GM12878 (cell line): ENCODE results near the gene HOMER2. TPM values are rescaled to one million over a fixed set of nuclear protein-coding genes. Genes with fewer than 3 reads are reported as not detected.
A peak's percentile ranks its signal among the peaks of the same experiment; 100 is the strongest.

Experiments
- ASH2L ChIP-seq: fragments of 300-600, 200-600 bp; sonication (generic); IDR thresholded peaks from 2 replicates; pipeline ENCODE4 v1.6.1; 2017; ENCODE audit warnings: low read depth, mild to moderate bottlenecking, borderline replicate concordance
- BCL11A ChIP-seq: IDR thresholded peaks from 2 replicates; pipeline ENCODE4 v1.6.1; 2011; ENCODE audit warnings: low read depth, low read length
- BCL3 ChIP-seq: IDR thresholded peaks from 2 replicates; pipeline ENCODE4 v1.6.1; 2011; ENCODE audit warnings: borderline replicate concordance, low read depth, mild to moderate bottlenecking, moderate library complexity, low read length; ENCODE audit not compliant: insufficient read depth, poor library complexity, severe bottlenecking
- BHLHE40 ChIP-seq, 2 experiments: fragments of 450-650 bp in 1 of 2; IDR thresholded peaks; 2 replicates each; pipeline ENCODE4 v1.6.1; 2011 to 2017; ENCODE audit warnings: low read depth in 2 of 2, borderline replicate concordance in 1 of 2, improper control_type of control experiment in 1 of 2, low read length in 1 of 2, mild to moderate bottlenecking in 1 of 2
- BMI1 ChIP-seq: fragments of 450-650 bp; IDR thresholded peaks from 2 replicates; pipeline ENCODE4 v1.6.1; 2016; ENCODE audit warnings: mild to moderate bottlenecking, moderate library complexity, borderline replicate concordance
- MXI1 ChIP-seq: fragments of 150-350 bp; IDR thresholded peaks from 2 replicates; pipeline ENCODE4 v1.6.1; 2011; ENCODE audit warnings: low read depth, mild to moderate bottlenecking, inconsistent platforms, low read length, improper control_type of control experiment
- NFIC ChIP-seq: IDR thresholded peaks from 2 replicates; pipeline ENCODE4 v1.6.1; 2012; ENCODE audit warnings: low read depth, mild to moderate bottlenecking, inconsistent platforms, low read length, moderate library complexity
- NFYB ChIP-seq: IDR thresholded peaks from 2 replicates; pipeline ENCODE4 v1.6.1; 2011; ENCODE audit warnings: low read depth, mild to moderate bottlenecking, low read length, improper control_type of control experiment, moderate library complexity; ENCODE audit not compliant: insufficient read depth
- NR2F1 ChIP-seq: fragments of 450-650 bp; conservative IDR thresholded peaks from 2 replicates; pipeline ENCODE4 v1.6.1; 2017; ENCODE audit warnings: mild to moderate bottlenecking
- RBBP5 ChIP-seq: fragments of 200-600 bp; sonication (generic); conservative IDR thresholded peaks from 2 replicates; pipeline ENCODE4 v1.6.1; 2016
- SMAD1 ChIP-seq: fragments of 450-650 bp; IDR thresholded peaks from 2 replicates; pipeline ENCODE4 v1.6.1; 2018; ENCODE audit warnings: mild to moderate bottlenecking, low read depth; ENCODE audit not compliant: partially characterized antibody
- SREBF1 ChIP-seq: IDR thresholded peaks from 2 replicates; pipeline ENCODE4 v1.6.1; 2012; ENCODE audit warnings: mild to moderate bottlenecking, low read length
- TARDBP ChIP-seq: IDR thresholded peaks from 2 replicates; pipeline ENCODE4 v1.6.1; 2016; ENCODE audit warnings: borderline replicate concordance
- TBL1XR1 ChIP-seq: IDR thresholded peaks from 2 replicates; pipeline ENCODE4 v1.6.1; 2012; ENCODE audit warnings: low read depth, low read length, improper control_type of control experiment
- USF1 ChIP-seq: IDR thresholded peaks from 2 replicates; pipeline ENCODE4 v1.6.1; 2011; ENCODE audit warnings: borderline replicate concordance, low read depth, mild to moderate bottlenecking, moderate library complexity, mixed read lengths, low read length; ENCODE audit not compliant: insufficient read depth; ENCODE audit errors: extremely low read length
- YBX1 ChIP-seq: fragments of 450-650 bp; IDR thresholded peaks from 2 replicates; pipeline ENCODE4 v1.6.1; 2016; ENCODE audit warnings: antibody characterized with exemption
- ZBED1 ChIP-seq: IDR thresholded peaks from 2 replicates; pipeline ENCODE4 v1.6.1; 2016; ENCODE audit warnings: borderline replicate concordance
- ZNF592 ChIP-seq: fragments of 450-650 bp; IDR thresholded peaks from 2 replicates; pipeline ENCODE4 v1.6.1; 2017; ENCODE audit warnings: mild to moderate bottlenecking, moderate library complexity
- ZZZ3 ChIP-seq: IDR thresholded peaks from 2 replicates; pipeline ENCODE4 v1.6.1; 2011; ENCODE audit warnings: low read depth; ENCODE audit not compliant: control insufficient read depth, insufficient read length
- polyA plus RNA-seq, 11 experiments: library from polyadenylated mRNA; depleted of rRNA in 4 of 11; unstranded in 6 of 11; stranded (reverse) in 5 of 11; fragments of >200 nt; fragmentation: Nextera tagmentation in 4 of 11; fragmentation: Illumina TruSeq in 1 of 11; extraction: Ambion mirVana in 4 of 11; extraction: Trizol in 1 of 11; gene quantifications; 1 replicate in 1 of 11; 2 replicates in 10 of 11; pipeline versions ENCODE4 v1.2.1 to v1.2.3, GENCODE V29; 2011 to 2016; ENCODE audit warnings: inconsistent platforms in 2 of 11, missing spikeins in 2 of 11, low read depth in 1 of 11
- total RNA-seq, 4 experiments: library from RNA; depleted of rRNA in 3 of 4; stranded (reverse); fragments of >200 nt in 3 of 4; fragmentation: Illumina TruSeq in 1 of 4; extraction: Trizol in 1 of 4; gene quantifications; 2 replicates each; pipeline versions ENCODE4 v1.2.1 to v1.2.3, GENCODE V29; 2013 to 2021
- TF ChIP-seq, protein P1 (sequence below): fragments of 450-650 bp; IDR thresholded peaks from 2 replicates; pipeline ENCODE4 v1.6.1; 2016; ENCODE audit warnings: mild to moderate bottlenecking

HOMER2 gene
- total and polyA plus RNA-seq, 10 of the 15 experiments (the other 5 are each of a cell fraction or from before 2014, with no cell fraction given), result 0.60 to 5.0 (median 1.8) TPM

DNA sequence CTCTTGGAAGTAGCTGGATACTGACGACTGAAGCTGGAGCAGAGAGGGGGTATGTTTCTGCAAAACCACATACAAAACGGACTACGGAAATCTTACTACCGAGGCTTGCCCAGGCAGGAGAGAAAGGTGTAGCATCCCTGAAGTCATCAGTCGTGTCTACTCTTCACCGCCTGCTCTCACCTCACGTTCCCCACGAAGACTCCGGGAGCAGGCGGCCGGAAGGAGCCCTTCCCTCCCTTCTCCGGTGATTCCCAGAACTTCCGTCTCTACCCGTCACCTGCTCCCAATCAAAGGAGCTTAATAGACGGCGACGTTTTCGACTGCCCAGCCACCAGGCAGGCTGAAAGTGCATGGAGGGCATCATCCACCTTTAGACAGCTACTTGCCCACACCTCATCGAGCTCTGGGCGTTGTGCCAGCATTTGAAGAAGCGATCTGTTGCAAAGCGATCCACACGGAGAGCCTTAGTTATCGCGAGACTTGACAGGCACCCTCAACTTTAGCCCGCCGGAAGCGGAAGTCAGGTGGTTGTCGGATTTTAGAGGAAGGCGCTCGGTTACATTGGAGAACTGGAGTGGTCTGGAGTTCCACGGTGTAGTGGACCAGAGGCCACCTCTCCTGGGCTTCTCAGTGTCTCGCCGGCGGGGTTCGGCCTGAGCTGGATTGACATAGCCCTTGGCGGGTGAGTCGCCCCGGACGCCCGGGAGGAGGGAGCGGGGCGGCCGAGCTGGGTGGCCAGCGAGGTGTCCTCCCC, 33.3 kb upstream of the HOMER2 start, which contains the start of gene RAMAC (continued):
- no peak for TF ChIP-seq TARDBP
- no peak for TF ChIP-seq YBX1
- TF ChIP-seq ZBED1, result 0 out of 2 replicates have a peak, but pooled peaks have one; percentile 30
- peak; percentile 74; the same call in 1 of the 2 replicates for TF ChIP-seq MXI1
- TF ChIP-seq ZNF592, result no peak
- no peak for TF ChIP-seq RBBP5
- no peak for TF ChIP-seq TBL1XR1
- no peak for TF ChIP-seq BCL11A
- no peak for TF ChIP-seq BCL3
- no peak for TF ChIP-seq ZZZ3
- no peak for TF ChIP-seq ASH2L
- TF ChIP-seq NFIC, result no peak
- TF ChIP-seq, protein P1, sequence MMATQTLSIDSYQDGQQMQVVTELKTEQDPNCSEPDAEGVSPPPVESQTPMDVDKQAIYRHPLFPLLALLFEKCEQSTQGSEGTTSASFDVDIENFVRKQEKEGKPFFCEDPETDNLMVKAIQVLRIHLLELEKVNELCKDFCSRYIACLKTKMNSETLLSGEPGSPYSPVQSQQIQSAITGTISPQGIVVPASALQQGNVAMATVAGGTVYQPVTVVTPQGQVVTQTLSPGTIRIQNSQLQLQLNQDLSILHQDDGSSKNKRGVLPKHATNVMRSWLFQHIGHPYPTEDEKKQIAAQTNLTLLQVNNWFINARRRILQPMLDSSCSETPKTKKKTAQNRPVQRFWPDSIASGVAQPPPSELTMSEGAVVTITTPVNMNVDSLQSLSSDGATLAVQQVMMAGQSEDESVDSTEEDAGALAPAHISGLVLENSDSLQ, result peak; percentile 79
- no peak for TF ChIP-seq NR2F1
- TF ChIP-seq SREBF1, result no peak
- TF ChIP-seq SMAD1, result peak; percentile 95
- no peak for TF ChIP-seq NFYB
- peak in 1 of 2 experiments; percentile 44; a peak in 1 of 4 replicates for TF ChIP-seq BHLHE40 (IDR thresholded peaks at IDR 0.05; ENCODE audit: borderline replicate concordance in 1 of 2, low read depth in 2 of 2, low read length in 1 of 2)
- TF ChIP-seq USF1, result peak; percentile 53
- TF ChIP-seq BMI1, result no peak
